Fibroblast of pulmonary artery (primary cell): ENCODE measurements around the gene INHBC.

Experiments used
- DNase-seq: peaks from one replicate; pipeline ENCODE4 v3.0.0-alpha.2; 2010; ENCODE audit warnings: low read depth
- H3K4me3 ChIP-seq: replicated peaks from 2 replicates; pipeline ENCODE4 v1.5.1; 2011; ENCODE audit warnings: low read depth, mild to moderate bottlenecking, control low read depth, low read length, moderate library complexity
- CTCF ChIP-seq: IDR thresholded peaks from 2 replicates; pipeline ENCODE4 v1.5.1; 2011; ENCODE audit warnings: mild to moderate bottlenecking, control low read depth, low read length, inconsistent platforms; ENCODE audit errors: missing control alignments

The INHBC gene

GRCh38 chr12:57497223-57498131 is 62.9 kb downstream of the INHBC start:
- DNase-seq: no peak
- no peak for TF ChIP-seq CTCF
- H3K4me3 ChIP-seq: no peak overlapping the region

GRCh38 chr12:57498132-57498502 is 63.5 kb downstream of the INHBC start:
- no peak for DNase-seq
- no peak overlapping the region for H3K4me3 ChIP-seq
- no peak for TF ChIP-seq CTCF

- H3K4me3 ChIP-seq: no peak overlapping the region
- DNase-seq: no peak
- no peak for TF ChIP-seq CTCF
Measured at GRCh38 chr12:57498571-57498970, 64.0 kb downstream of the INHBC start.

- no peak for TF ChIP-seq CTCF
- DNase-seq: no peak
- H3K4me3 ChIP-seq: no peak overlapping the region
Measured at GRCh38 chr12:57500213-57500612, 65.6 kb downstream of the INHBC start.
